ENCODE data around the gene UBE2E1.
A peak's percentile ranks its signal among the peaks of the same experiment; 100 is the strongest.
"Not testable (repeated sequence)": the region's sequence is repeated elsewhere in the genome, so short reads cannot be mapped to it uniquely, and the experiment has no call there.

The UBE2E1 gene

DNA sequence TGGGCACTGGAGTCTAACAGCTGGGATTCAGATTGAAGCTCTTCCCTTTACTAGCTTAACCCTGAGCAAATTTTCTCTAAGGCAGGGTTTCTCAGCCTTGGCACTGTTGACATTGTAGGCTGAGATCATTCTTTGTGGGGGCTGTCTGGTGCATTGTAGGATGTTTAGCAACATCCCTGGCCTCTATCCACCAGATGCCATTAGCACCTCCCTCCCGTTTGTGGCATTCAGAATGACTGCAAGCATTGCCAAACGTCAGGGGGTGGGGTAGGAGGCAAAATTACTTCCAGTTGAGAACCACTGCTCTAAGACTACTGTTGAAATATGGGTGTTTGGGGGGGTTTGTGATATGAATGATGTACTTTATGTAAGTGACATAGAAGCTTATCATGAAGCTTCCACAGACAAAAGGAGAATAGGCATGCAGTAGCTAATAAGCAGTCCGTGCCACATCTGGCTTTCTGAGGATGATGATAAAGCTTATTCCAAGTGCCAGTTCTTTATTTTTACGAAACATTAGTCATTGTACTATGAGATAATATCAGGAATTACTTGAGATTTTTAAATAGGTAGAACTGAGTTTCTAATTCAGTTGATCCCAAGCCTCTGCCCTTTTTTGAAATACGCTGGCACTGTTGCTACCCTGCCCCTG, 71.7 kb downstream of the UBE2E1 start:
- Mint-ChIP-seq H3K4me3 (no peak overlapping the region), H3K36me3 (ENCODE audit: low read depth) (peaks cover 24% of the 10 kb centered on the region), H3K4me1 (ENCODE audit: low read depth) (peaks cover 42% of the 10 kb centered on the region), H3K9me3 (peaks cover 7% of the 10 kb centered on the region), H3K27ac (no peak overlapping the region), H3K27me3 (no peaks in the 10 kb centered on the region)
- intact Hi-C loops (cut with micrococcal nuclease), result no loop called here

DNA sequence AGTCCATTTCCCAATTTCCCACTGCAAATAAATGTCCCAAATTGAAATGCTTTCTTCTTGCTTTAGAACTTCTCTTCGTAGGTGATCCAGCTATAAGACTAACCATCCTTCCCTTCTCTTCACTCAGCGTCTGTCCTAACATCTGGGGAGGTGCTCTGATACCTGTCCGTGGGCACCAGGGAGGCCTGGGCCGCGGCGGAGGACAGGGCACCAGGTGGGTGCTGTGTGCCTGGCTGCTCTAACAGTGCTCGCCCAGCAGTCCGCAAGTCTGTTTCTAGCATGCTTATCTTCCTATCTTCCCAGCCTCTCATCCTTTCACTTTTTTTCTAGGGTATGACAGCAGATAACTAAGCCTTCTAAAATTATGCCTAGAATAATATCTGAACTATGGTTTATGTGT, 73.7 kb downstream of the UBE2E1 start:
- peaks cover 28% of the 10 kb centered on the region for H3K36me3 Mint-ChIP-seq (ENCODE audit: low read depth)
- intact Hi-C loops (cut with micrococcal nuclease), result no loop called here
- H3K4me3 Mint-ChIP-seq, result no peak overlapping the region
- no peaks in the 10 kb centered on the region for H3K27me3 Mint-ChIP-seq
- no peak overlapping the region for H3K27ac Mint-ChIP-seq
- H3K9me3 Mint-ChIP-seq, result peaks cover 7% of the 10 kb centered on the region
- H3K4me1 Mint-ChIP-seq (ENCODE audit: low read depth), result peaks cover 36% of the 10 kb centered on the region

DNA sequence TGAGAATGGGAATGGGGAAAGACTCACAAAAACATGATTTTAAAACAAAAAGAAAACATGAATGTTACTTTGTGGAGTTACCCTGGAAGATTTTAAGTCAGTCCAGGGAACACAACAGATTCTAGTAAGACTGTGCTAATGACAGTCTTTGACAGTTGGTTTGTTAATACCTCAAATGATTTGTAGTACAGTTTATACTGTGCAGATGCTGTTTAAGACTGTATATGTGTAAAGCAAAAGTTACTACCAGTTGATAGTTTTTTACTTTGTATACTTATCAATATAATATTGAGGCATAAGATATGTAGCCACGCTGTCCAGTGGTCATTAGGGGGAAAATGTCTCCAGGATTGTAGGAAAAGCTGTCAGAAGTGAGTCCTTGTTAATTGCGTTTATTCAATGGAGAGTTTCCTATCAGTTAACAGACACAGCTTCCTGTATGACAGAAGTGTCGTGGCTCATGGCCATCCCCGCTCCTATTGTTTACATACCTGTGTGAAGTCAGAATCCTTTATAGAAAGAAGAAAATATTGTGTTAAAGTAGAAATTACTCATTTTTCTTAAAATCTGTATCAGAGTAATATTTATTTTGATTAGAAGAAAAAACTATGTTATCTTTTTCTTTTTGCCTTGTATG, 75.1 kb downstream of the UBE2E1 start:
- Mint-ChIP-seq H3K27ac (no peak overlapping the region), H3K4me3 (no peak overlapping the region), H3K36me3 (ENCODE audit: low read depth) (peaks cover 28% of the 10 kb centered on the region), H3K9me3 (peaks cover 7% of the 10 kb centered on the region), H3K4me1 (ENCODE audit: low read depth) (peaks cover 28% of the 10 kb centered on the region), H3K27me3 (no peaks in the 10 kb centered on the region)
- intact Hi-C loops (cut with micrococcal nuclease), result no loop called here

DNA sequence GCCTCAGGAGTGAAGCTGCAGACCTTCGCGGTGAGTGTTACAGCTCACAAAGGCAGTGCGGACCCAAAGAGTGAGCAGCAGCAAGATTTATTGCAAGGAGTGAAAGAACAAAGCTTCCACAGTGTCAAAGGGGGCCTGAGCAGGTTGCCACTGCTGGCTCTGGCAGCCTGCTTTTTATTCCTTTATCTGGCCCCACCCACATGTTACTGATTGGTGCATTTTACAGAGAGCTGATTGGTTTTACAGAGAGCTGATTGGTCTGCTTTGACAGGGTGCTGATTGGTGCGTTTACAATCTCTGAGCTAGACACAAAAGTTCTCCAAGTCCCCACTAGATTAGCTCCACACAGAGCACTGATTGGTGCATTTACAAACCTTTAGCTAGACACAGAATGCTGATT, 76.2 kb downstream of the UBE2E1 start:
- intact Hi-C loops (cut with micrococcal nuclease); H3K9me3 Mint-ChIP-seq; H3K27me3 Mint-ChIP-seq; H3K4me3 Mint-ChIP-seq: not testable (repeated sequence)
- Mint-ChIP-seq H3K4me1 (ENCODE audit: low read depth) (peaks cover 16% of the 10 kb centered on the region), H3K36me3 (ENCODE audit: low read depth) (peaks cover 35% of the 10 kb centered on the region), H3K27ac (peak overlapping the region; percentile 32)

DNA sequence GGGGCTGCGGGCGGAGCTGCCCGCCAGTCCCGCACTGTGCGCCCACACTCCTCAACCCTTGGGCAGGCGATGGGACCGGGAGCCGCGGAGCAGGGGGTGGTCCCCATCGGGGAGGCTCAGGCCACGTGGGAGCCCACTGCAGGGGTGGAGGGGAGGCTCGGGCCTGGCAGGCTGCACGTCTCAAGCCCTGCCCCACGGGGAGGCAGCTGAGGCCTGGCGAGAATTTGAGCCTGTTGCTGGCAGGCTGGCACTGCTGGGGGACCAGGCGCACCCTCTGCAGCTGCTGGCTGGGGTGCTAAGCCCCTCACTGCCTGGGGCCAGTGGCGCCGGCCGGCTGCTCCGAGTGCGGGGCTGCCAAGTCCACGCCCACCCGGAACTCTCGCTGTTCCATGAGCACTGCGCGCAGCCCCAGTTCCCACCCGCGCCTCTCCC, 76.7 kb downstream of the UBE2E1 start:
- H3K9me3 Mint-ChIP-seq, result peaks cover 7% of the 10 kb centered on the region
- no peak overlapping the region for H3K4me3 Mint-ChIP-seq
- peaks cover 11% of the 10 kb centered on the region for H3K4me1 Mint-ChIP-seq (ENCODE audit: low read depth)
- intact Hi-C loops (cut with micrococcal nuclease), result no loop called here
- peaks cover 35% of the 10 kb centered on the region for H3K36me3 Mint-ChIP-seq (ENCODE audit: low read depth)
- no peaks in the 10 kb centered on the region for H3K27me3 Mint-ChIP-seq
- H3K27ac Mint-ChIP-seq, result no peak overlapping the region

GRCh38 chr3:23884481-23884880, 78.7 kb downstream of the UBE2E1 start:
- no peak overlapping the region for H3K27ac Mint-ChIP-seq
- H3K4me3 Mint-ChIP-seq, result no peak overlapping the region
- H3K36me3 Mint-ChIP-seq (ENCODE audit: low read depth), result peaks cover 26% of the 10 kb centered on the region
- peaks cover 7% of the 10 kb centered on the region for H3K4me1 Mint-ChIP-seq (ENCODE audit: low read depth)
- peaks cover 7% of the 10 kb centered on the region for H3K9me3 Mint-ChIP-seq
- no peaks in the 10 kb centered on the region for H3K27me3 Mint-ChIP-seq
- intact Hi-C loops (cut with micrococcal nuclease), result no loop called here

GRCh38 chr3:23885210-23885609, 79.5 kb downstream of the UBE2E1 start:
- H3K36me3 Mint-ChIP-seq (ENCODE audit: low read depth), result peaks cover 27% of the 10 kb centered on the region
- intact Hi-C loops (cut with micrococcal nuclease), result no loop called here
- H3K9me3 Mint-ChIP-seq, result peaks cover 7% of the 10 kb centered on the region
- H3K4me1 Mint-ChIP-seq (ENCODE audit: low read depth), result peaks cover 6% of the 10 kb centered on the region
- no peaks in the 10 kb centered on the region for H3K27me3 Mint-ChIP-seq
- H3K4me3 Mint-ChIP-seq, result no peak overlapping the region
- no peak overlapping the region for H3K27ac Mint-ChIP-seq

- Mint-ChIP-seq H3K4me1 (ENCODE audit: low read depth) (peaks cover 6% of the 10 kb centered on the region), H3K36me3 (ENCODE audit: low read depth) (peaks cover 33% of the 10 kb centered on the region), H3K4me3 (no peak overlapping the region), H3K27me3 (no peaks in the 10 kb centered on the region), H3K9me3 (peaks cover 7% of the 10 kb centered on the region), H3K27ac (no peak overlapping the region)
- intact Hi-C loops (cut with micrococcal nuclease), result no loop called here
These were observed 80.6 kb downstream of the UBE2E1 start for GRCh38 chr3:23886311-23886710.

DNA sequence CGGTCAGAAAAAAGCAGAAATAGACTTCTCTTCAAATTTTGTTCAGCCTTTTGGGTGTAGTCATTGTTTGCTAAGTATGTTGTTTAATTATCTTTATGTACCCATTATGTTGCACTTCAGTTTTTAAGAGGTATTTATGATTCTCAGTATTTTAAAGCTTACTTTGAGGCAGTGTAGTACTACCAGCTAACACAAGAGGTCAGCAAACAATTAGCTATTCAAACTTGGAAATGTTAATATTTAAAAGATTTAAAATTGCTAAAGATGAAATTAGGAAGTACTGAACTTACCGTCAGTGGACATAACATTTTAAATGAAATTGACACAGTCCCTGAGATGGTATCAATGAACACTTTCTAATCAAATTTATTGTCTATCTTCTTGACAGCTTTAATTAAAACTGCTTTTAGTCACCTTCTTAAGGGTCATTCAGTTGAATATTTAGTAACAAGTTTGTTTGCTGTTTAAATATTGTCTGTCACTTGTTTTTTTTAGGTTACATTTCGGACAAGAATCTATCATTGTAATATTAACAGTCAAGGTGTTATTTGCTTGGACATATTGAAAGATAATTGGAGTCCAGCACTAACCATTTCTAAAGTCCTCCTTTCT, 83.0 kb downstream of the UBE2E1 start:
- Mint-ChIP-seq H3K4me3 (no peak overlapping the region), H3K27ac (no peak overlapping the region), H3K36me3 (ENCODE audit: low read depth) (peaks cover 34% of the 10 kb centered on the region), H3K27me3 (no peaks in the 10 kb centered on the region), H3K4me1 (ENCODE audit: low read depth) (peaks cover 6% of the 10 kb centered on the region), H3K9me3 (no peaks in the 10 kb centered on the region)
- intact Hi-C loops (cut with micrococcal nuclease), result loop anchor here (2.0 kb wide), 1 partner anchor 348 kb away; no protein-coding TSS in a partner anchor

DNA sequence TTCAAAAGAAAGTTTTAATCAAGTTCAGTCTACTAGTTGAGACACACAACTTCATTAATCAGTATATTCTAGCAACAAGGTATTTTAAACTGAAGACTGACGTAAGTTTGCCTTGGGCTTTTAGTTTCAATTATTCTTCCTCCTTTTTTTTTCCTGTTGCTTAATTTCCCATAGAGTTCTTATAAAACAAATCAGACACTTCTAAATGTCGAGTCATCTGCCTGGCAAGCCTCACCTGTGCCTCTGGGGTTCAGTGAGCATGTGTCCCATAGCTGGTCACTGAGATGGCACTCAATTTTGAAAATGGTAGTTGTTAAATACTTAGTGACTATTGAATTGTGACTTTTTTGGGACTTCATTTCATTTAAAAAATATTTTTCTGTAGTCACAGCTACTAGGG, 83.6 kb downstream of the UBE2E1 start:
- Mint-ChIP-seq H3K27me3 (no peaks in the 10 kb centered on the region), H3K27ac (peak overlapping the region; percentile 41)

DNA sequence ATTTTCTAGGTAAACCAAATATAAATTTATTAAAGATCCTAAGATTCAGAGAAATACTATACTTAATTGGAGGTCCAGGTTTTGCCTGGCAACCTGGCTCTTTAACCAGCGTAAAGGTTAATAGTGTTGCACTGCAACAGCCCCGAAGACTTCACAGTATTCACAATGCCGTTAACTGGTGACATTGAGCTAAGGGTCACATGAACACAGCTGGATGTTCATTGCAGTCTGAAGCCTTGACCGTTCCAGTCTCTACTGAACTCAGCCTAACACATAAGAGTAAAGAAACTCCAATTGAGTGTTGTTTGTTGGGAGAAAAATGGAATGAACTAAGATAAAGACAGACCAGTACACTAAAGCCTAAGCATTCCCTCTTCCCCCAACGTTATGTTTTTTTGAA, 84.2 kb downstream of the UBE2E1 start:
- Mint-ChIP-seq H3K27ac (no peak overlapping the region), H3K9me3 (no peaks in the 10 kb centered on the region), H3K36me3 (ENCODE audit: low read depth) (peaks cover 46% of the 10 kb centered on the region), H3K27me3 (no peaks in the 10 kb centered on the region), H3K4me1 (ENCODE audit: low read depth) (peaks cover 13% of the 10 kb centered on the region), H3K4me3 (no peak overlapping the region)
- intact Hi-C loops (cut with micrococcal nuclease), result loop anchor here (2.0 kb wide), 1 partner anchor 347 kb away; no protein-coding TSS in a partner anchor

More for the DNA sequence above, 83.6 kb downstream of the UBE2E1 start:
- intact Hi-C loops (cut with micrococcal nuclease), result loop anchor here (2.0 kb wide), 1 partner anchor 347 kb away; no protein-coding TSS in a partner anchor
- H3K9me3 Mint-ChIP-seq, result no peaks in the 10 kb centered on the region
- peaks cover 9% of the 10 kb centered on the region for H3K4me1 Mint-ChIP-seq (ENCODE audit: low read depth)
- no peak overlapping the region for H3K4me3 Mint-ChIP-seq
- H3K36me3 Mint-ChIP-seq (ENCODE audit: low read depth), result peaks cover 41% of the 10 kb centered on the region

GRCh38 chr3:23894254-23895061, 88.7 kb downstream of the UBE2E1 start:
- H3K27ac Mint-ChIP-seq, result no peak overlapping the region
- H3K27me3 Mint-ChIP-seq, result no peaks in the 10 kb centered on the region
- H3K4me3 Mint-ChIP-seq, result no peak overlapping the region
- intact Hi-C loops (cut with micrococcal nuclease), result no loop called here
- peaks cover 82% of the 10 kb centered on the region for H3K36me3 Mint-ChIP-seq (ENCODE audit: low read depth)
- no peaks in the 10 kb centered on the region for H3K9me3 Mint-ChIP-seq
- H3K4me1 Mint-ChIP-seq (ENCODE audit: low read depth), result peaks cover 18% of the 10 kb centered on the region

DNA sequence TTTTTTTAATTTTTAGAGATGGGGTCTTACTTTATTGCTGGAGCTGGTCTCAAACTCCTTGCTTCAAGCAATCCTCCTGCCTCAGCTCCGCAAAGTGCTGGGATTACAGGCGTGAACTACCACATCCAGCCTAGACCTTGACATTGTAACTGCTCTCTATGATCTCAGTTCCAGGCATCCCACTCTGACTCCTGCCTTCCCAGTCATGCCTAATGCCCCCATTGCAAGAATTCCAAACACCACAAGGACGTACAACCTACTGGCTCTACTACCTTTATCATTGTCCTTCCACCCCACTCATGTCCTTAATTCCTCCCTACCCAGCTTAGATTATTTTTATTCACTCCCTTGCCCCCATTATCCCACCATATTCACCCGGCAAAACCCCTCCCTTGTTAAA, 89.4 kb downstream of the UBE2E1 start:
- Mint-ChIP-seq H3K27me3 (no peaks in the 10 kb centered on the region), H3K9me3 (no peaks in the 10 kb centered on the region), H3K4me1 (ENCODE audit: low read depth) (peaks cover 16% of the 10 kb centered on the region), H3K4me3 (no peak overlapping the region), H3K36me3 (ENCODE audit: low read depth) (peaks cover 85% of the 10 kb centered on the region), H3K27ac (no peak overlapping the region)
- intact Hi-C loops (cut with micrococcal nuclease), result no loop called here

- H3K4me1 Mint-ChIP-seq (ENCODE audit: low read depth), result peaks cover 13% of the 10 kb centered on the region
- no peak overlapping the region for H3K27ac Mint-ChIP-seq
- peaks cover 90% of the 10 kb centered on the region for H3K36me3 Mint-ChIP-seq (ENCODE audit: low read depth)
- H3K4me3 Mint-ChIP-seq, result no peak overlapping the region
- no peaks in the 10 kb centered on the region for H3K27me3 Mint-ChIP-seq
- H3K9me3 Mint-ChIP-seq, result no peaks in the 10 kb centered on the region
- intact Hi-C loops (cut with micrococcal nuclease), result no loop called here
These were observed 95.0 kb downstream of the UBE2E1 start for GRCh38 chr3:23900744-23901143.
